ENCODE results near the gene SLC19A3. TPM values are rescaled to one million over a fixed set of nuclear protein-coding genes. Genes with fewer than 3 reads are reported as not detected.

The SLC19A3 gene
- total RNA-seq, 1 experiment from 2014 or later, result 2.3 TPM

- Mint-ChIP-seq H3K27ac (no peak overlapping the region), H3K4me1 (peaks cover 11 to 16% of the 10 kb centered on the region in 2 experiments), H3K36me3 (ENCODE audit: insufficient read depth in 1 of 3, low read depth in 3 of 3) (no peaks in the 10 kb centered on the region), H3K4me3 (no peak overlapping the region), H3K27me3 (ENCODE audit: low read depth) (peaks cover 15% of the 10 kb centered on the region), H3K9me3 (no peaks in the 10 kb centered on the region)
- H2AK5ac ChIP-seq (ENCODE audit: insufficient read length, low read length), result no peak overlapping the region
- no CpG with 5 or more reads among the region's 4 CpGs for WGBS (ENCODE audit: extremely low coverage, insufficient read length, low lambda C conversion rate)
- no peaks in the 10 kb centered on the region for H3K27me3 ChIP-seq (ENCODE audit: insufficient read depth, low read length)
- H2AFZ ChIP-seq (ENCODE audit: low read length), result no peak overlapping the region
- DNase-seq, result no peak
- no peak overlapping the region for H3K27ac ChIP-seq (ENCODE audit: insufficient read length, low read depth, low read length)
- H2BK20ac ChIP-seq (ENCODE audit: low read depth, low read length, poor library complexity, severe bottlenecking), result no peak overlapping the region
- no peak overlapping the region for H3K4me2 ChIP-seq (ENCODE audit: insufficient read depth, insufficient read length, low read length)
- no peak overlapping the region for H2BK120ac ChIP-seq (ENCODE audit: low read depth, low read length, poor library complexity, severe bottlenecking)
- no peak overlapping the region for H3K9ac ChIP-seq (ENCODE audit: extremely low read depth, insufficient read length, low read length)
- no peak overlapping the region for H4K5ac ChIP-seq (ENCODE audit: insufficient read length, low read depth, low read length)
- no peaks in the 10 kb centered on the region for H3K79me2 ChIP-seq (ENCODE audit: insufficient read depth, low read length)
- H3K56ac ChIP-seq (ENCODE audit: insufficient read length, low read depth, low read length), result no peak overlapping the region
- H3T11ph ChIP-seq (ENCODE audit: low read length), result no peak overlapping the region
- no peak overlapping the region for H3K4ac ChIP-seq (ENCODE audit: low read depth, low read length)
- no peaks in the 10 kb centered on the region for H3K4me1 ChIP-seq (ENCODE audit: insufficient read depth, low read length)
- H2BK5ac ChIP-seq (ENCODE audit: insufficient read length, low read length), result no peak overlapping the region
- H3K23me2 ChIP-seq (ENCODE audit: insufficient read length, low read depth, low read length, poor library complexity, severe bottlenecking), result peaks cover 5% of the 10 kb centered on the region
- H3K18ac ChIP-seq (ENCODE audit: insufficient read length, low read depth, low read length), result no peak overlapping the region
- no peak overlapping the region for H4K91ac ChIP-seq (ENCODE audit: insufficient read length, low read depth, low read length)
- no peaks in the 10 kb centered on the region for H3K9me3 ChIP-seq (ENCODE audit: control insufficient read depth, low read depth, low read length)
- no peak overlapping the region for H2BK15ac ChIP-seq (ENCODE audit: low read depth, low read length)
- no peaks in the 10 kb centered on the region for H3K79me1 ChIP-seq (ENCODE audit: insufficient read depth, low read depth, low read length, poor library complexity, severe bottlenecking)
- no peak overlapping the region for H3K14ac ChIP-seq (ENCODE audit: insufficient read depth, low read length)
- TF ChIP-seq CTCF (conservative IDR thresholded peaks at IDR 0.05), result no peak
- H3K23ac ChIP-seq (ENCODE audit: insufficient read length, low read depth, low read length), result no peak overlapping the region
- no peak overlapping the region for H2BK12ac ChIP-seq (ENCODE audit: insufficient read length, low read depth, low read length)
- H4K20me1 ChIP-seq (ENCODE audit: control insufficient read depth, insufficient read depth, insufficient read length), result no peaks in the 10 kb centered on the region
- no peak overlapping the region for H4K8ac ChIP-seq (replicated peaks; ENCODE audit: insufficient read length, low read depth, low read length)
These were observed 2.9 kb upstream of the SLC19A3 start for GRCh38 chr2:227720680-227721079.

Data from H9 (cell line).